ENCODE results near the gene CEP57L1.
"Not testable (repeated sequence)": the region's sequence is repeated elsewhere in the genome, so short reads cannot be mapped to it uniquely, and the experiment has no call there.

CEP57L1 gene

DNA sequence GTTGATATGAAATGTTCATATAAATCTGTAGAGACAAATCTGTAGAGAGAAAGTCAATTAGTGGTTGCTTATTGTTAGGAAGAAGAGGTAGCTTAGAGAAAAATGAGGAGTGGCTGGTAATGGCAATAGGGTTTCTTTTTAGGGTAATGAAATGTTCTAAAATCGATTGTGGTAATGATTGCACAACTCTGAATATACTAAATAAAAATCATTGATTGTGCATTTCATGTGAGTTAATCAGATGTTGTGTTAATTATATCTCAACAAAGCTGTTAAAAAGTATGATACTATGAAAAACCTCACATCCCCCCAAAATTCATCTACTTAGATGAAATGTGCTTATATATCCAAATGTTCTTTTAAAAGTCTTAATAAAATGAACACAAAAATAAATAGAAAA is 84.2 kb downstream of the CEP57L1 start:
- no peak for DNase-seq

DNA sequence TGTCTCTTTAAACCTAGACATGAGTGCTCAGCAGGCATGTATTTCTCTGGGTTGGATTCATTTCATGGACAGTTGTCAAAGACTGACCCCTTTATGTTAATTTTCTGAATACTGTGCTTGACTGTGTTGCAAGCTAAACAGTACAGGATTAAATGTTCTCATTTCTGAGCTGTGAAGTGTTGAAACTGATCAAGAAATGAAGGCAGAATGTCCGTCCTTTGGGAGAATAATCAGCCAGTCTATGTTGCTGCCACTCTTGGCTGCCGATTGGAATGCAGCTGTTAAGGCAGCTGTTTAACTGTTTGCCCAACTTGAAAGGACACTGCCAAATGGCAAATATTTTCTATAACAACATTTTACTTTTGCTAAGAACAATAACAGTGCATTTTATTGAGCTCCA is 87.3 kb downstream of the CEP57L1 start:
- DNase-seq, result no peak

- no peak for DNase-seq
Observed at GRCh38 chr6:109183109-109183650, 87.9 kb downstream of the CEP57L1 start.

GRCh38 chr6:109184638-109185037 is 89.3 kb downstream of the CEP57L1 start:
- no peak for DNase-seq

DNA sequence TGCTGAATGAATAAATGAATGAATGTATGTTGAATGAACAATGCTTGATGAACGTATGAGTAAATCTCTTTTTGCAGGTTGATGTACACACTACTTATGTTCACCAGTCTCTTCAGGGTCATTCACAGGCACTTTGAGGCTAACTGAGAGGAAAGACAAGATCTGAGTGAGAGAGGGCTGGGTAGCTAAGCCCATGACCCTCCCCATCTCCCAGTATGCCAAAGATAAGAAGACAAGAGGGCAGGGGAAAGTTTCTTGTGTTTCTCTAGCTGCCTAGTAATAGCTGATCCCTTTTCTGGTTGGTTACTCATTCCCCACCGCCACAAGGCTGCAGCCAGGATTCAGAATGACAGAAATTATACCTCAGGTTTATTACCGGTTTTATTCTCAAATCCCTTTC is 90.7 kb downstream of the CEP57L1 start:
- peak; percentile 34 to 41 for DNase-seq

DNA sequence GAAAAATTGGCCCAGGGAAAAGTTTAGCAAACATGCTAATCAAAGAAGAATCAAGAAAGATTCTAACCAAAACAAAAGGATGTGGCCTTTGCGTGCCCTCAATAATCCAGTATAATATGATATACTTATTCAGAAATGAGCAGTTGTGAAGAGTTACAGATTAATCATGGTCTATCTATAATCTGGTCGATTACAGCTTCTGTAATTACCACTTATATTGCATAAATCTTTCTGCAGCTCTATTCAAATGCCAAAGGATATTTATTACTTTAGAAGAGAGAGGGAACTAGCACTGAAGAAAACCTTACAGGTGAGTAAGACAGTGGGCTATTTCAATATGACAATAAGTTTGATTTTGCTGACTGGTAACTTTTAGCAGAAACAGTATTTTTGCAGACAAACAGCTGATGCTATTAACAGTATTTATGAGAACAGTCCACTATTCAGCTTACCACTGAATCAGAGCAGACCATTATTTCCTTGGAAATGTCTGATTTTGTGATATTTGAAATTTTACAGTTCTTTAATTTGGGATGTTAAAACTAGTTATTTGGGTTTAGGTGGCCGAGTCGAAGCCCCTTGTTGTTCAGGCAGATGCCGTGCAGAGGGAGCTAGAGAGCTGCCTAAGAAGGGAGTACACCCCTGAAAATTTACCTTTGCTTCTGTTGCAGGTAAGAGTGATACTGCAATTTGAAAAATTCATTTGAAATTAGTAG is 92.2 kb downstream of the CEP57L1 start:
- DNase-seq, result peak; percentile 67

DNA sequence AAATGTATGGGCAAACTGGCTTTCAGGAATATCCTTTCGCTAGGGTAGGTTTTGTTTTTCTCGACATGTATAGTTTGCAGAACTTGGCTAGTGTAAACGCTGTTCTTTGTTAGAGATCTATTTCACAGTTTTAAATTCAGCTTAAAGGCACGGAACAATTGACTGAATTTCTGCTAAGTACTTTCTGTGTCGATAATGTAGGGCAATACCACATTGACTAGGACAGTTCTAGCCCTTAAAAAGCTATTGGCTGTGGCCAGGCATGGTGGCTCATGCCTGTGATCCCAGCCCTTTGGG is 92.8 kb downstream of the CEP57L1 start:
- DNase-seq, result no peak

DNA sequence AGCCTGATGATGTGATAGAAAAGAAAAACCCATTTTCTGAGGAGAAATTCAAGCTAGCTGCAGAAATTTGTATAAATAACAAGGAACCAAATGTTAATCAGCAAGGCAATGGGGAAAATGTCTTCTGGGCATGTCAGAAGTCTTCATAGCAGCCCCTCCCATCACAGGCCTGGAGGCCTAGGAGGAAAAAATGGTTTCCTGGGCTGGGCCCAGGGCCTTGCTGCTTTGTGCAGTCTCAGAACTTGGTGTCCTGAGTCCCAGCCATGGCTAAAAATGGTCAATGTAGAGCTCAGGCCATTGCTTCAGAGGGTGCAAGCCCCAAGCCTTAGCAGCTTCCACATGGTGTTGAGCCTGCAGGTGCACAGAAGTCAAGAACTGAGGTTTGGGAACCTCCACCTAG is 96.1 kb downstream of the CEP57L1 start:
- not testable (repeated sequence) for DNase-seq

DNA sequence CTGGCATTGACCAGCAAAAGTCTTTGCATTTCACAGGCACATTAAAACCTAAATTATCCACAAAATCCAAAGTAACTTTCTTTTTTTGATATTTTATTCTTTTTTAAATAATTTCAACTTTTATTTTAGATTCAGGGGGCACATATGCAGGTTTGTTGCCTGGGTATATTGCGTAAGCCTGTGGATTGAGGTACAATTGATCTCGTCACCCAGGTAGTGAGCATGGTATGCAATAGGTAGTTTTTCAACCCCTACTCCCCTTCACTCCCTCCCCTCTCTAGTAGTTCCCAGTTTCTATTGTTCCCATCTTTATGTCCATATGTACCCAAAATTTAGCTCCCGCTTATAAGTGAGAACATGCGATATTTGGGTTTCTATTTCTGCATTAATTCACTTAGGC is 97.6 kb downstream of the CEP57L1 start:
- DNase-seq, result no peak

- DNase-seq, result no peak
Observed at GRCh38 chr6:109194880-109195279, 99.6 kb downstream of the CEP57L1 start.

DNA sequence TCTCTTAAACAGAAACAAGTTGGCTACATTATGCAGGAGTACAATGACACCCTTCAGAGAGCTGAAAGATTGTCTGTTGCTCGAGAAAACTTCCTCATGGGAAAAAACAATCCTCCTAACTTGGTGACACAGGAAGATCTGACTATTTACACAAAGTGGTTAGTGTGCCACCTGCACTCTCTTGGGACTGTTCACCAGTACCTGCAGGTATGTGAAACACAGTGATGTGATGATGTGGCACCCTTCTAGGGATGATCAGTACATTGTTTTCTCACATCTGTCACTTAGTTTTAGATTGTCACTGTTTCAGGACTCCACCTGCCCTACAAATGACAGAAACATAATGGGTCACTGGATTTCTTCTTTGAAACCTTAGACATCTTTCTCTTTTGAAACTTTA is 101.8 kb downstream of the CEP57L1 start:
- no peak for DNase-seq

DNA sequence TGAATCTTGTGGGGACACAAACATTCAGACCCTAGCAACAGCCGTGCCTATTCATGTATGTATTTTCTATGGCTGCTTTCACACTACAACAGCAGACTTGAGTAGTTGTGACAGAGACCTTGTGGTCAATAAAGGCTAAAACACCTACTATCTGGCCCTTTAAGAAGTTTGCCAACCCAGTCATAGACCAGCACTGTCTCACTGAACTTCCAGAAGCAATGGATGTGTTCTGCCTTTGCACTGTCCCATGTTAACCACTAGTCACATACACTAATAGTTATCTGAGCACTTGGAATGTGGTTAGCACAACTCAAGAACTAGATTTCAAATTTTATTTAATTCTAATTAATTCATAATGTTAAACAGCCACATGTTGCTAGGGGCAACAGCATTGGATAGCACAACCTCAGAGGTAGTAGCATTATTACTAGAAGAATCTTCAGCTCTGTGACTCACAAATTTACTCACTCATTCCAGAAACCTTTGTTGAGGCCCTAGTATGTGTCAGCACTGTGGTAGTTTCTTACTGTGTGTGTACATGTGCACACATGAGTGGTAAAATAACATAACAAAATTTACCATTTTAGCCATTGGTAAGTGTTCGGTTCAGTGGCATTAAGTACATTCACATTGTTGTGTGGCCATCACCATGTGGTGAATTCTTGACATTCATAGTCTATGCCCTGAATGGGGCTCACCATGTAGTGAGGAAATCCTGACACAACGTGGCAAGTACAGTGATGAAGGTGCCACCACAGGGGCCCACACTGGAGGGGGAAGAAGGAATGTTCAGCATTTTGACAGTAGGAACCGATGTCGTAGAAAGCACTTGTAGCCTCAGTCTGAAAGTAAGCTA is 107.3 kb downstream of the CEP57L1 start:
- peak; percentile 33 to 41 for DNase-seq

DNA sequence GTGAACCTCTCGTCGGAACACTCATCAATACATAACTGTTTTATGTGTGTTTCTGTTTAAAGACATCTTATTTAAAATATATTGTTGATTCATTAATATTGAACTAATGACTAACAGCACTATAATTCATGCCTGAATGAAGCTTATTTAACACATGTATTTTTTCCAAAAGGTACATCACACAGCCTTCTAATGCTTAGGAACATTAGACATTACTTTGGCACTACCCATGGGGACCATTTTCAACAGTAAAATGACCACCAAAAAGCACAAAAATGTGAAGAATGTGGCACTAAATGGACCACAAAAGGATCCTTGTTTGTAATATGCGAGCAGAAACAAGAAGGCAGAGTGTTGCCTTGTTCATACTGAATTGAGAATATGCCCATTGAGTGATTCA is 109.2 kb downstream of the CEP57L1 start:
- no peak for DNase-seq

DNA sequence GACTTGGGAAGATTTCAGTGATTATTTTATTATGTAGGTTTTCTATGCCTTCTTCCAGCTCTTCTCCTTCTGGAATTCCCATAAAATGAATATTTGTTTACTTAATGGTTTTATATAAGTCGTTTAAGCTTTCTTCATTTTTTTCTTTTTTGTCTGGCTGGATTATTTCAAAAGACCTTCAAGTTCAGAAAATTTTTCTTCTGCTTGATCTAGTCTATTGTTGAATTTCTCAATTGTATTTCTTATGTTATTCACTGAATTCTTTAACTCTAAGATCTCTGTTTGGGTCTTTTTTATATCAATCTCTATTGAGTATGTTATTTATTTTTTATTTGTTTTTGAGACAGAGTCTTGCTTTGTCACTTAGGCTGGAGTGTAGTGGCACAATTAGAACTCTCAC is 117.4 kb downstream of the CEP57L1 start:
- no peak for DNase-seq

All from activated T-cell treated with anti-CD3 and anti-CD28 coated beads, Interleukin-2, amount 50 U/mL, for 48 hours (primary cell).